ENCODE data around the gene AREG. TPM values are rescaled to one million over a fixed set of nuclear protein-coding genes. Genes with fewer than 3 reads are reported as not detected.

The AREG gene
- total and polyA plus RNA-seq, 2 donors (not counting 1 experiment from before 2014, with no cell fraction given) = 0.50 to 2.0 TPM

GRCh38 chr4:74456056-74456744 lies 11.3 kb downstream of the AREG start:
- Histone ChIP-seq H3K9me3 (ENCODE audit: control insufficient read depth, insufficient read depth, low read depth, low read length) (no peaks in the 10 kb centered on the region), H3K27ac (ENCODE audit: insufficient read depth, low read length) (no peak overlapping the region), H3K27me3 (ENCODE audit: control insufficient read depth, insufficient read depth, low read length) (no peaks in the 10 kb centered on the region), H3K9ac (ENCODE audit: insufficient read depth, low read length) (no peak overlapping the region), H3K79me2 (ENCODE audit: control insufficient read depth, insufficient read depth, low read length) (no peaks in the 10 kb centered on the region), H4K20me1 (ENCODE audit: control insufficient read depth, extremely low read depth, insufficient read depth, low read length) (no peaks in the 10 kb centered on the region), H3K4me3 (replicated peaks in 1 of 4; ENCODE audit: control extremely low read depth in 1 of 4, insufficient read depth in 1 of 4, low read depth in 3 of 4, low read length in 4 of 4) (no peak overlapping the region), H3K4me1 (ENCODE audit: control insufficient read depth, extremely low read depth, insufficient read depth, low read length) (no peaks in the 10 kb centered on the region), H3K4me2 (ENCODE audit: extremely low read depth, insufficient read depth, low read length) (no peak overlapping the region), H3K36me3 (ENCODE audit: control insufficient read depth, insufficient read depth, low read length) (no peaks in the 10 kb centered on the region), H2AFZ (ENCODE audit: low read length) (no peak overlapping the region)
- DNase-seq (ENCODE audit: low read depth in 2 of 2) = peak in 1 of 2 donors; percentile 44
- TF ChIP-seq CTCF (conservative IDR thresholded peaks at IDR 0.05 in 1 of 2, IDR thresholded peaks at IDR 0.05 in 1 of 2; ENCODE audit: low read depth in 1 of 2, low read length in 2 of 2) (no peak), EZH2 (IDR thresholded peaks at IDR 0.05; ENCODE audit: low read length, missing control alignments) (no peak)

- no peak for DNase-seq (ENCODE audit: low read depth in 2 of 2)
- no peaks in the 10 kb centered on the region for H3K4me1 ChIP-seq (ENCODE audit: control insufficient read depth, extremely low read depth, insufficient read depth, low read length)
- no peak overlapping the region for H3K4me2 ChIP-seq (ENCODE audit: extremely low read depth, insufficient read depth, low read length)
- H3K9ac ChIP-seq (ENCODE audit: insufficient read depth, low read length) = no peak overlapping the region
- H3K36me3 ChIP-seq (ENCODE audit: control insufficient read depth, insufficient read depth, low read length) = no peaks in the 10 kb centered on the region
- TF ChIP-seq CTCF (conservative IDR thresholded peaks at IDR 0.05 in 1 of 2, IDR thresholded peaks at IDR 0.05 in 1 of 2; ENCODE audit: low read depth in 1 of 2, low read length in 2 of 2) (no peak), EZH2 (IDR thresholded peaks at IDR 0.05; ENCODE audit: low read length, missing control alignments) (no peak)
- no peak overlapping the region for H3K4me3 ChIP-seq (replicated peaks in 1 of 4; ENCODE audit: control extremely low read depth in 1 of 4, insufficient read depth in 1 of 4, low read depth in 3 of 4, low read length in 4 of 4)
- no peak overlapping the region for H3K27ac ChIP-seq (ENCODE audit: insufficient read depth, low read length)
- H3K9me3 ChIP-seq (ENCODE audit: control insufficient read depth, insufficient read depth, low read depth, low read length) = no peaks in the 10 kb centered on the region
- H3K27me3 ChIP-seq (ENCODE audit: control insufficient read depth, insufficient read depth, low read length) = no peaks in the 10 kb centered on the region
- H2AFZ ChIP-seq (ENCODE audit: low read length) = no peak overlapping the region
- H3K79me2 ChIP-seq (ENCODE audit: control insufficient read depth, insufficient read depth, low read length) = no peaks in the 10 kb centered on the region
- no peaks in the 10 kb centered on the region for H4K20me1 ChIP-seq (ENCODE audit: control insufficient read depth, extremely low read depth, insufficient read depth, low read length)
Observed at GRCh38 chr4:74456849-74457395, 12.0 kb downstream of the AREG start.

GRCh38 chr4:74460833-74461232 lies 15.9 kb downstream of the AREG start:
- no peak overlapping the region for H3K9ac ChIP-seq (ENCODE audit: insufficient read depth, low read length)
- no peaks in the 10 kb centered on the region for H3K27me3 ChIP-seq (ENCODE audit: control insufficient read depth, insufficient read depth, low read length)
- no peak for TF ChIP-seq CTCF (conservative IDR thresholded peaks at IDR 0.05 in 1 of 2, IDR thresholded peaks at IDR 0.05 in 1 of 2; ENCODE audit: low read depth in 1 of 2, low read length in 2 of 2)
- no peak for TF ChIP-seq EZH2 (IDR thresholded peaks at IDR 0.05; ENCODE audit: low read length, missing control alignments)
- no peak for DNase-seq (ENCODE audit: low read depth in 2 of 2)
- no peak overlapping the region for H3K4me3 ChIP-seq (replicated peaks in 1 of 4; ENCODE audit: control extremely low read depth in 1 of 4, insufficient read depth in 1 of 4, low read depth in 3 of 4, low read length in 4 of 4)
- no peak overlapping the region for H3K4me2 ChIP-seq (ENCODE audit: extremely low read depth, insufficient read depth, low read length)
- no peaks in the 10 kb centered on the region for H3K79me2 ChIP-seq (ENCODE audit: control insufficient read depth, insufficient read depth, low read length)
- no peak overlapping the region for H3K27ac ChIP-seq (ENCODE audit: insufficient read depth, low read length)
- no peaks in the 10 kb centered on the region for H4K20me1 ChIP-seq (ENCODE audit: control insufficient read depth, extremely low read depth, insufficient read depth, low read length)
- H2AFZ ChIP-seq (ENCODE audit: low read length) = no peak overlapping the region
- no peaks in the 10 kb centered on the region for H3K9me3 ChIP-seq (ENCODE audit: control insufficient read depth, insufficient read depth, low read depth, low read length)
- no peaks in the 10 kb centered on the region for H3K36me3 ChIP-seq (ENCODE audit: control insufficient read depth, insufficient read depth, low read length)
- H3K4me1 ChIP-seq (ENCODE audit: control insufficient read depth, extremely low read depth, insufficient read depth, low read length) = no peaks in the 10 kb centered on the region

Measured in fibroblast of lung (primary cell).